Uterus (tissue), 2 donors: ENCODE results near the gene INHBB.

Experiments used
- POLR2A ChIP-seq, 2 donors: fragments of 450-650 bp; IDR thresholded peaks; one replicate each; pipeline ENCODE4 v1.6.1; 2016; ENCODE audit warnings: antibody characterized with exemption in 2 of 2, mild to moderate bottlenecking in 1 of 2, moderate library complexity in 1 of 2
- TF ChIP-seq, protein P1 (sequence below), 4 experiments: fragments of 200-600 bp in 2 of 4; fragments of 450-650 bp in 2 of 4; sonication (generic) in 2 of 4; IDR thresholded peaks; one replicate each; pipeline ENCODE4 v1.5.1; 2016 to 2019; ENCODE audit warnings: antibody characterized with exemption in 4 of 4, mild to moderate bottlenecking in 2 of 4, moderate library complexity in 1 of 4

GRCh38 chr2:120319686-120320317, 26.1 kb upstream of the INHBB start:
- TF ChIP-seq, protein P1, sequence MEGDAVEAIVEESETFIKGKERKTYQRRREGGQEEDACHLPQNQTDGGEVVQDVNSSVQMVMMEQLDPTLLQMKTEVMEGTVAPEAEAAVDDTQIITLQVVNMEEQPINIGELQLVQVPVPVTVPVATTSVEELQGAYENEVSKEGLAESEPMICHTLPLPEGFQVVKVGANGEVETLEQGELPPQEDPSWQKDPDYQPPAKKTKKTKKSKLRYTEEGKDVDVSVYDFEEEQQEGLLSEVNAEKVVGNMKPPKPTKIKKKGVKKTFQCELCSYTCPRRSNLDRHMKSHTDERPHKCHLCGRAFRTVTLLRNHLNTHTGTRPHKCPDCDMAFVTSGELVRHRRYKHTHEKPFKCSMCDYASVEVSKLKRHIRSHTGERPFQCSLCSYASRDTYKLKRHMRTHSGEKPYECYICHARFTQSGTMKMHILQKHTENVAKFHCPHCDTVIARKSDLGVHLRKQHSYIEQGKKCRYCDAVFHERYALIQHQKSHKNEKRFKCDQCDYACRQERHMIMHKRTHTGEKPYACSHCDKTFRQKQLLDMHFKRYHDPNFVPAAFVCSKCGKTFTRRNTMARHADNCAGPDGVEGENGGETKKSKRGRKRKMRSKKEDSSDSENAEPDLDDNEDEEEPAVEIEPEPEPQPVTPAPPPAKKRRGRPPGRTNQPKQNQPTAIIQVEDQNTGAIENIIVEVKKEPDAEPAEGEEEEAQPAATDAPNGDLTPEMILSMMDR (IDR thresholded peaks at IDR 0.05): no peak
- TF ChIP-seq POLR2A (IDR thresholded peaks at IDR 0.05): no peak
